ENCODE data around the gene ODR4.

DNA sequence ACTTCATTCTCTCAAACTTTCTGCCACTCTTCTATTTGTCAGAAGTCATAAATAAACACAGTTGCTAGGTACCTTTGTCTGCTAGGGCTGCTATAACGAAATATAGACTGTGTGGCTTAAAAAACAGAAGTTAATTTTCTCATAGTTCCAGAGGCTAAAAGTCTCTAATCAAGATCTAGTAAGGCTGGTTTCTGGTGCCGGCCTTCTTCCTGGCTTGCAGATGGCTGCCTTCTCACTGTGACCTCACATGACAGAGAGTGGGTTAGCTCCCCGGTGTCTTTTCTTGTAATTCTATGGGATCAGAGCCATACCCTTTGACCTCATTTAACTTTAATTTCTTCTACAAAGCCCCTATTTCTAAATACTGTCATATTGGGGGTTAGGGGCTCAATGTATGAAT, 79.3 kb downstream of the ODR4 start:
- TF ChIP-seq, protein P1, sequence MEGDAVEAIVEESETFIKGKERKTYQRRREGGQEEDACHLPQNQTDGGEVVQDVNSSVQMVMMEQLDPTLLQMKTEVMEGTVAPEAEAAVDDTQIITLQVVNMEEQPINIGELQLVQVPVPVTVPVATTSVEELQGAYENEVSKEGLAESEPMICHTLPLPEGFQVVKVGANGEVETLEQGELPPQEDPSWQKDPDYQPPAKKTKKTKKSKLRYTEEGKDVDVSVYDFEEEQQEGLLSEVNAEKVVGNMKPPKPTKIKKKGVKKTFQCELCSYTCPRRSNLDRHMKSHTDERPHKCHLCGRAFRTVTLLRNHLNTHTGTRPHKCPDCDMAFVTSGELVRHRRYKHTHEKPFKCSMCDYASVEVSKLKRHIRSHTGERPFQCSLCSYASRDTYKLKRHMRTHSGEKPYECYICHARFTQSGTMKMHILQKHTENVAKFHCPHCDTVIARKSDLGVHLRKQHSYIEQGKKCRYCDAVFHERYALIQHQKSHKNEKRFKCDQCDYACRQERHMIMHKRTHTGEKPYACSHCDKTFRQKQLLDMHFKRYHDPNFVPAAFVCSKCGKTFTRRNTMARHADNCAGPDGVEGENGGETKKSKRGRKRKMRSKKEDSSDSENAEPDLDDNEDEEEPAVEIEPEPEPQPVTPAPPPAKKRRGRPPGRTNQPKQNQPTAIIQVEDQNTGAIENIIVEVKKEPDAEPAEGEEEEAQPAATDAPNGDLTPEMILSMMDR (IDR thresholded peaks at IDR 0.05; ENCODE audit: poor library complexity) = no peak
- TF ChIP-seq EZH2 (IDR thresholded peaks at IDR 0.05; ENCODE audit: borderline replicate concordance) (no peak), EZH2phosphoT487 (IDR thresholded peaks at IDR 0.05; ENCODE audit: low read depth, severe bottlenecking, unreplicated experiment) (no peak)
